Loucy (cell line): ENCODE results near the gene ZNF474.

ENCODE experiments used
- H2AFZ ChIP-seq: fragments of 200-600 bp; sonication (generic); 2 replicates; pipeline ENCODE4 v1.6.0; 2016; ENCODE audit warnings: antibody characterized with exemption, mild to moderate bottlenecking, low read length, moderate library complexity
- H3F3A ChIP-seq: fragments of 200-600 bp; 2 replicates; pipeline ENCODE4 v1.6.0; 2016; ENCODE audit warnings: antibody characterized with exemption, low read depth, mild to moderate bottlenecking
- H3K27me3 ChIP-seq: fragments of 200-600 bp; sonication (generic); 2 replicates; pipeline ENCODE4 v1.6.1; 2014; ENCODE audit warnings: low read length, mild to moderate bottlenecking; ENCODE audit not compliant: insufficient read depth, poor library complexity, severe bottlenecking
- H3K36me3 ChIP-seq: fragments of 200-600 bp; sonication (generic); 2 replicates; pipeline ENCODE4 v1.6.1; 2016; ENCODE audit warnings: low read length; ENCODE audit not compliant: insufficient read depth
- H3K4me1 ChIP-seq: fragments of 200-600 bp; sonication (generic); 2 replicates; pipeline ENCODE4 v1.5.1; 2014; ENCODE audit warnings: low read length, mild to moderate bottlenecking; ENCODE audit not compliant: insufficient read depth, poor library complexity, severe bottlenecking
- H3K4me2 ChIP-seq: fragments of 200-600 bp; sonication (generic); 2 replicates; pipeline ENCODE4 v1.6.0; 2014; ENCODE audit warnings: antibody characterized with exemption, low read length, low read depth, mild to moderate bottlenecking; ENCODE audit not compliant: poor library complexity, severe bottlenecking
- H3K4me3 ChIP-seq: fragments of 200-600 bp; sonication (generic); 2 replicates; pipeline ENCODE4 v1.5.1; 2014; ENCODE audit warnings: low read length, mild to moderate bottlenecking, mixed read lengths; ENCODE audit not compliant: poor library complexity, severe bottlenecking
- H3K79me2 ChIP-seq: fragments of 200-600 bp; sonication (generic); 2 replicates; pipeline ENCODE4 v1.6.1; 2014; ENCODE audit warnings: low read length; ENCODE audit not compliant: insufficient read depth
- H3K9ac ChIP-seq: fragments of 200-600 bp; sonication (generic); 2 replicates; pipeline ENCODE4 v1.6.0; 2014; ENCODE audit warnings: mild to moderate bottlenecking, low read depth, low read length, moderate library complexity; ENCODE audit not compliant: poor library complexity, severe bottlenecking
- H3K9me2 ChIP-seq: fragments of 200-600 bp; sonication (generic); replicated peaks from 2 replicates; pipeline ENCODE4 v1.6.1; 2016; ENCODE audit warnings: low read depth, low read length, mixed read lengths
- H3K9me3 ChIP-seq: fragments of 200-600 bp; sonication (generic); 2 replicates; pipeline ENCODE4 v1.6.1; 2014; ENCODE audit warnings: mild to moderate bottlenecking, antibody characterized with exemption, low read length, low read depth; ENCODE audit not compliant: insufficient read depth
- H4K20me1 ChIP-seq: fragments of 200-600 bp; sonication (generic); 2 replicates; pipeline ENCODE4 v1.6.0; 2014; ENCODE audit warnings: antibody characterized with exemption, low read length, mild to moderate bottlenecking; ENCODE audit not compliant: insufficient read depth, poor library complexity, severe bottlenecking
- EZH2phosphoT487 ChIP-seq: fragments of 200-600 bp; IDR thresholded peaks from 2 replicates; pipeline ENCODE4 v1.6.1; 2018; ENCODE audit warnings: antibody characterized with exemption, mild to moderate bottlenecking, moderate library complexity, borderline replicate concordance
- TF ChIP-seq, protein P1 (sequence below): fragments of 200-600 bp; sonication (generic); conservative IDR thresholded peaks from 2 replicates; pipeline ENCODE4 v1.5.1; 2014; ENCODE audit warnings: mild to moderate bottlenecking, antibody characterized with exemption, low read length

ZNF474 gene

GRCh38 chr5:122112063-122112462 lies 17.3 kb upstream of the ZNF474 start:
- Histone ChIP-seq H3F3A (no peaks in the 10 kb centered on the region), H3K4me2 (no peak overlapping the region), H3K79me2 (no peaks in the 10 kb centered on the region), H3K4me1 (no peaks in the 10 kb centered on the region), H3K9ac (no peak overlapping the region), H3K4me3 (no peak overlapping the region), H3K9me2 (no peaks in the 10 kb centered on the region), H3K36me3 (no peaks in the 10 kb centered on the region), H4K20me1 (no peaks in the 10 kb centered on the region), H3K9me3 (no peaks in the 10 kb centered on the region), H3K27me3 (no peaks in the 10 kb centered on the region), H2AFZ (no peak overlapping the region)
- TF ChIP-seq EZH2phosphoT487 = no peak
- TF ChIP-seq, protein P1, sequence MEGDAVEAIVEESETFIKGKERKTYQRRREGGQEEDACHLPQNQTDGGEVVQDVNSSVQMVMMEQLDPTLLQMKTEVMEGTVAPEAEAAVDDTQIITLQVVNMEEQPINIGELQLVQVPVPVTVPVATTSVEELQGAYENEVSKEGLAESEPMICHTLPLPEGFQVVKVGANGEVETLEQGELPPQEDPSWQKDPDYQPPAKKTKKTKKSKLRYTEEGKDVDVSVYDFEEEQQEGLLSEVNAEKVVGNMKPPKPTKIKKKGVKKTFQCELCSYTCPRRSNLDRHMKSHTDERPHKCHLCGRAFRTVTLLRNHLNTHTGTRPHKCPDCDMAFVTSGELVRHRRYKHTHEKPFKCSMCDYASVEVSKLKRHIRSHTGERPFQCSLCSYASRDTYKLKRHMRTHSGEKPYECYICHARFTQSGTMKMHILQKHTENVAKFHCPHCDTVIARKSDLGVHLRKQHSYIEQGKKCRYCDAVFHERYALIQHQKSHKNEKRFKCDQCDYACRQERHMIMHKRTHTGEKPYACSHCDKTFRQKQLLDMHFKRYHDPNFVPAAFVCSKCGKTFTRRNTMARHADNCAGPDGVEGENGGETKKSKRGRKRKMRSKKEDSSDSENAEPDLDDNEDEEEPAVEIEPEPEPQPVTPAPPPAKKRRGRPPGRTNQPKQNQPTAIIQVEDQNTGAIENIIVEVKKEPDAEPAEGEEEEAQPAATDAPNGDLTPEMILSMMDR = no peak

GRCh38 chr5:122112733-122113558 lies 16.4 kb upstream of the ZNF474 start:
- TF ChIP-seq EZH2phosphoT487 = no peak
- TF ChIP-seq, protein P1 = no peak
- H2AFZ ChIP-seq = no peak overlapping the region
- H4K20me1 ChIP-seq = no peaks in the 10 kb centered on the region
- no peaks in the 10 kb centered on the region for H3F3A ChIP-seq
- H3K27me3 ChIP-seq = no peaks in the 10 kb centered on the region
- no peaks in the 10 kb centered on the region for H3K9me3 ChIP-seq
- H3K9me2 ChIP-seq = no peaks in the 10 kb centered on the region
- no peaks in the 10 kb centered on the region for H3K4me1 ChIP-seq
- no peaks in the 10 kb centered on the region for H3K79me2 ChIP-seq
- no peaks in the 10 kb centered on the region for H3K36me3 ChIP-seq
- H3K9ac ChIP-seq = no peak overlapping the region
- H3K4me2 ChIP-seq = no peak overlapping the region
- no peak overlapping the region for H3K4me3 ChIP-seq

DNA sequence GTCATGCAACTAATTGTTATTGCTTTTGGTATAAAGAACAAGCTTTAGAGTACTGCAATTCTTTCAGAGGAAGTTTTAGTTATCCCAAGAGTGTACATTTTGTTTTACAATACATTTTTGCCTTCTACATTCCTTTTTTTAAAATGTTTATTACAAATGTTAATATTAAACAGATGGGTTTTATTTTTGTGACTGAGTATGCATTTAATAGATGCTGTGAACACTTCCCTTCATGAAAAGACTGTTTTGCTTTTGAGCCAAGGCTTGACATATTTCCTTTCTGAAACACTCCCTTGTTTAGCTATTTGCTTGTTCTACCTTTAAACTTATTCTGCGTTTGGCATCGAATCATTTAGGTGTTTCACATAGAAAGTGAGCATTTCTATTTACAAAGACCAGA lies 14.8 kb upstream of the ZNF474 start:
- no peaks in the 10 kb centered on the region for H3K36me3 ChIP-seq
- no peaks in the 10 kb centered on the region for H3K79me2 ChIP-seq
- TF ChIP-seq, protein P1 = no peak
- TF ChIP-seq EZH2phosphoT487 = no peak
- H2AFZ ChIP-seq = no peak overlapping the region
- no peak overlapping the region for H3K9ac ChIP-seq
- H3K4me3 ChIP-seq = no peak overlapping the region
- H3K27me3 ChIP-seq = no peaks in the 10 kb centered on the region
- no peaks in the 10 kb centered on the region for H3K4me1 ChIP-seq
- no peaks in the 10 kb centered on the region for H3K9me3 ChIP-seq
- H3K9me2 ChIP-seq = no peaks in the 10 kb centered on the region
- no peaks in the 10 kb centered on the region for H4K20me1 ChIP-seq
- H3K4me2 ChIP-seq = no peak overlapping the region
- no peaks in the 10 kb centered on the region for H3F3A ChIP-seq
